Activated CD8-positive, alpha-beta T cell treated with anti-CD3 and anti-CD28 coated beads, Interleukin-2, amount 10 ng/mL, durations not matched to agents 7 days and 5 days (primary cell): ENCODE measurements around the gene TMEM217. TPM values are rescaled to one million over a fixed set of nuclear protein-coding genes. Genes with fewer than 3 reads are reported as not detected.

Experiments
- ATAC-seq: fragments of 150-1000 bp; cut with Tn5 transposase; one replicate; pipeline ENCODE4 v1.10.0; 2021; ENCODE audit warnings: moderate library complexity
- CTCF ChIA-PET: fragments of 350-600 bp; sonication (Branson Sonifier 250); formaldehyde crosslinking; loops from one replicate; lab custom pipeline; 2021; ENCODE audit warnings: antibody characterized with exemption; lab: Charles Lee
- POLR2A ChIA-PET: fragments of 350-600 bp; sonication (Branson Sonifier 250); formaldehyde crosslinking; loops from one replicate; lab custom pipeline; 2021; ENCODE audit warnings: antibody characterized with exemption; lab: Charles Lee
- DNase-seq: peaks from one replicate; pipeline ENCODE4 v3.0.0-alpha.2; 2020
- H3K27ac Mint-ChIP-seq: one replicate; pipeline ENCODE4 v1.8.0; 2021; ENCODE audit warnings: mild to moderate bottlenecking, mixed read lengths
- H3K27me3 Mint-ChIP-seq: one replicate; pipeline ENCODE4 v1.8.0; 2021; ENCODE audit warnings: low read depth, mixed read lengths
- H3K36me3 Mint-ChIP-seq: one replicate; pipeline ENCODE4 v1.8.0; 2021; ENCODE audit warnings: low read depth, mixed read lengths
- H3K4me1 Mint-ChIP-seq: one replicate; pipeline ENCODE4 v1.8.0; 2021; ENCODE audit warnings: low read depth, mixed read lengths
- H3K4me3 Mint-ChIP-seq: one replicate; pipeline ENCODE4 v1.8.0; 2021; ENCODE audit warnings: mild to moderate bottlenecking, mixed read lengths
- H3K9me3 Mint-ChIP-seq: one replicate; pipeline ENCODE4 v1.8.0; 2022; ENCODE audit warnings: mixed read lengths; ENCODE audit not compliant: insufficient read depth
- total RNA-seq, 2 experiments: library from RNA; stranded (reverse); gene quantifications; one replicate each; pipeline ENCODE4 v1.2.3, GENCODE V29; 2021

TMEM217 gene
- total RNA-seq, 2 experiments from 2014 or later: 3.1 to 3.2 TPM

DNA sequence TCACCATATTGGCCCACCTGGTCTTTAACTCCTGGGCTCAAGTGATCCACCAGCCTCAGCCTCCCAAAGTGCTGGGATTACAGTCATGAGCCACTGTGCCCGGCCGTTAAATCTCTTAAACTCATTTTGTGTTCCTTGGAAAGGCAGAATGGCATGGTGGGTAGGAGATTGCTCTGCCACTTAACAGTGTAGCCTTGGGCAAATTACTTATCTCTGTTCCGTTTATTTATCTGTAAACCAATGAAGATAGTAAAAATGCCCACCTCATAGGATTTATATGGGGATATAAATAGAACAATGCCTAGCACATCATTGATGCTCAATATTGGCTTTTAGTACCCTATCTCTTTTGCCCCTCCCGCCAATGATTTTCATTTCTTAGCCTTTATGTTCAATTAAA is 95.2 kb downstream of the TMEM217 start:
- H3K4me1 Mint-ChIP-seq: peaks cover 5% of the 10 kb centered on the region
- no peaks in the 10 kb centered on the region for H3K9me3 Mint-ChIP-seq
- H3K27me3 Mint-ChIP-seq: peaks cover 2% of the 10 kb centered on the region
- ChIA-PET CTCF (interaction anchor here (1.3 kb wide), 1 partner anchor 111 kb away, joined by 3 read pairs; no protein-coding TSS in a partner anchor), POLR2A (no interaction called here)
- H3K4me3 Mint-ChIP-seq: no peak overlapping the region
- DNase-seq (no peak), ATAC-seq (no peak)
- no peaks in the 10 kb centered on the region for H3K36me3 Mint-ChIP-seq
- H3K27ac Mint-ChIP-seq: no peak overlapping the region

Other genes with a start within 250 kb of the TMEM217 start
- 100 to 1,000 TPM; 432 to 449 TPM for gene PIM1, start 88.0 kb downstream of the TMEM217 start, total RNA-seq
- 10 to 100 TPM; 15.4 TPM for gene TBC1D22B, start 372 bp downstream of the TMEM217 start, total RNA-seq
- 10 to 100 TPM; 23.2 to 23.7 TPM for gene RNF8, start 95.8 kb upstream of the TMEM217 start, total RNA-seq
- 10 to 100 TPM; 71.7 to 74.2 TPM for gene CMTR1, start 175.1 kb upstream of the TMEM217 start, total RNA-seq
- 10 to 100 TPM; 64.0 to 69.4 TPM for gene CCDC167, start 241.7 kb upstream of the TMEM217 start, total RNA-seq